Lower leg skin (tissue), 4 donors: ENCODE measurements around the gene VDR. TPM values are rescaled to one million over a fixed set of nuclear protein-coding genes. Genes with fewer than 3 reads are reported as not detected.

Experiments used
- DNase-seq, 2 donors: peaks; one replicate each; pipeline ENCODE4 v3.0.0-alpha.2; 2019; ENCODE audit warnings: low spot score in 2 of 2
- H3K4me3 ChIP-seq: fragments of 200-600 bp; sonication (generic); 2 replicates; pipeline ENCODE4 v1.5.1; 2017; ENCODE audit warnings: mild to moderate bottlenecking, low read depth; ENCODE audit not compliant: poor library complexity, severe bottlenecking
- POLR2A ChIP-seq, 2 donors: fragments of 450-650 bp; IDR thresholded peaks; one replicate each; pipeline ENCODE4 v1.6.1; 2016 to 2017; ENCODE audit warnings: antibody characterized with exemption in 2 of 2, mild to moderate bottlenecking in 1 of 2, moderate library complexity in 1 of 2
- WGBS, 2 donors: methylation state at CpG; one replicate each; pipeline ENCODE4 v1.1.5; 2018; 5-methylcytosine and 5-hydroxymethylcytosine counted together
- intact Hi-C: fragments of 100-400 bp; cut with DNase I; formaldehyde crosslinking; loops from one replicate; pipeline ENCODE4 v1.15.0; 2023; ENCODE audit warnings: low total_unique reads
- total RNA-seq, 4 donors: library from RNA; depleted of rRNA; stranded (reverse); fragments of >200 nt; gene quantifications; one replicate each; pipeline ENCODE4 v1.1.0, GENCODE V29; 2016
- TF ChIP-seq, protein P1 (sequence below), 3 donors: fragments of 450-650 bp; IDR thresholded peaks; one replicate each; pipeline ENCODE4 v1.5.1; 2016; ENCODE audit warnings: antibody characterized with exemption in 3 of 3, mild to moderate bottlenecking in 3 of 3, moderate library complexity in 2 of 3

Gene VDR
- total RNA-seq, 4 donors from 2014 or later: 35.9 to 58.1 (median 39.4) TPM

DNA sequence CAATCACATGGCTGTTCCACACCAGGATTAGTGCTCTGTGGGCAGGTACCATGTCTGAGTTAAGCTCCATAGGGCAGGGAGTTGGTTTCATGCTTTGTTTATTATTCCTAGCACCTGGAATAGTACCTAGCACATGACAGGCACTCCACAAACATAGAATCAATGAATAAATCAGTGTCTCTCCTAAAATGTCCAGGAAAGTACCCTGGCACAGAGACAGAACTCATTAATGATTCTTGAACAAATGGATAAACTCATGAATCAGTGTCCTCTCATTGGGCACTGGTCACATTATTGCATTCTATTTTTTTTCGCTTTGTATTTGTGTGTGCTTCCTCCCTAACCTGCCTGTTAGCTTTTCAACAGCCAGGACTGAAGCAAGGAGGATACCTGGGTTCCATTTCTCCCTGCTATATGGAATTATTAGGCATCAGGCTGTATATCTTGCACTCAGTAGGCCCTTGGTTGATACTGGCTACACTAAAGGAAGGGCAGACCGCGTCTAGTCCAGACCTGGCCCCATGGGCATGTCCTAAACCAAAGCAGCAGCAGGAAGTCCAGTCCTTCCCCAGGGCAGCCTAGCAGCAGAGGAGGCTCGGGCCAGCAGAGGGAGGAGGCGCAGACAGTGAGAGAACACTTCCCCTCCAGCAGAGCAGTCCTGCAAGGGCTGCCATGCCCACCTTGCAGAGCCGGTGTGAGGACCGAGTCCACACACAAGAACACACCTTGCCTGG is 103.5 kb downstream of the VDR start:
- no peak for TF ChIP-seq POLR2A (IDR thresholded peaks at IDR 0.05)
- TF ChIP-seq, protein P1, sequence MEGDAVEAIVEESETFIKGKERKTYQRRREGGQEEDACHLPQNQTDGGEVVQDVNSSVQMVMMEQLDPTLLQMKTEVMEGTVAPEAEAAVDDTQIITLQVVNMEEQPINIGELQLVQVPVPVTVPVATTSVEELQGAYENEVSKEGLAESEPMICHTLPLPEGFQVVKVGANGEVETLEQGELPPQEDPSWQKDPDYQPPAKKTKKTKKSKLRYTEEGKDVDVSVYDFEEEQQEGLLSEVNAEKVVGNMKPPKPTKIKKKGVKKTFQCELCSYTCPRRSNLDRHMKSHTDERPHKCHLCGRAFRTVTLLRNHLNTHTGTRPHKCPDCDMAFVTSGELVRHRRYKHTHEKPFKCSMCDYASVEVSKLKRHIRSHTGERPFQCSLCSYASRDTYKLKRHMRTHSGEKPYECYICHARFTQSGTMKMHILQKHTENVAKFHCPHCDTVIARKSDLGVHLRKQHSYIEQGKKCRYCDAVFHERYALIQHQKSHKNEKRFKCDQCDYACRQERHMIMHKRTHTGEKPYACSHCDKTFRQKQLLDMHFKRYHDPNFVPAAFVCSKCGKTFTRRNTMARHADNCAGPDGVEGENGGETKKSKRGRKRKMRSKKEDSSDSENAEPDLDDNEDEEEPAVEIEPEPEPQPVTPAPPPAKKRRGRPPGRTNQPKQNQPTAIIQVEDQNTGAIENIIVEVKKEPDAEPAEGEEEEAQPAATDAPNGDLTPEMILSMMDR (IDR thresholded peaks at IDR 0.05): no peak
- WGBS, 2 donors: 58 to 60% methylated on average over 7 of the region's 7 CpGs
- no peak for DNase-seq
- H3K4me3 ChIP-seq: no peak overlapping the region
- intact Hi-C loops: no loop called here

DNA sequence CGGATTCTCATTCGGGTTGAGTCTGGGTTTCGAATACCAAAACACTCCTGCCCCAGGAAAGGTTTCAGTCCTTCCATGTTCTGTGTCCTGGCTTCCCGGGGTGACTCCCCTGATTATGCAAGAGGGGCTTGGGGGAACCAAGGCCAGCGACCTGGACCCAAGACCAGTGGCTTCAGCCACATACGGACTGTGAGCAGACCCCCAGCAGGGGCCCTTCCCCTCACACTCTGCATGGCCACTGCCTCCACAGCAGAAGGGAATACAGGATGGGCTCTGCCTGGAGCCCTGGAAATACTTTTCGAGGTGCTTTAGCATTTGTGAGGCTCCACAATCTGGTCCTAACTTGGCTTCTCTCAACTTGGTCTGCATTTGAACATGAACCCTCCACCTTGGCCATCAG is 104.2 kb downstream of the VDR start:
- DNase-seq: no peak
- WGBS, 2 donors: 79 to 84% methylated on average over 7 of the region's 7 CpGs
- TF ChIP-seq POLR2A (IDR thresholded peaks at IDR 0.05): no peak
- TF ChIP-seq, protein P1 (IDR thresholded peaks at IDR 0.05): no peak
- H3K4me3 ChIP-seq: no peak overlapping the region
- intact Hi-C loops: no loop called here

DNA sequence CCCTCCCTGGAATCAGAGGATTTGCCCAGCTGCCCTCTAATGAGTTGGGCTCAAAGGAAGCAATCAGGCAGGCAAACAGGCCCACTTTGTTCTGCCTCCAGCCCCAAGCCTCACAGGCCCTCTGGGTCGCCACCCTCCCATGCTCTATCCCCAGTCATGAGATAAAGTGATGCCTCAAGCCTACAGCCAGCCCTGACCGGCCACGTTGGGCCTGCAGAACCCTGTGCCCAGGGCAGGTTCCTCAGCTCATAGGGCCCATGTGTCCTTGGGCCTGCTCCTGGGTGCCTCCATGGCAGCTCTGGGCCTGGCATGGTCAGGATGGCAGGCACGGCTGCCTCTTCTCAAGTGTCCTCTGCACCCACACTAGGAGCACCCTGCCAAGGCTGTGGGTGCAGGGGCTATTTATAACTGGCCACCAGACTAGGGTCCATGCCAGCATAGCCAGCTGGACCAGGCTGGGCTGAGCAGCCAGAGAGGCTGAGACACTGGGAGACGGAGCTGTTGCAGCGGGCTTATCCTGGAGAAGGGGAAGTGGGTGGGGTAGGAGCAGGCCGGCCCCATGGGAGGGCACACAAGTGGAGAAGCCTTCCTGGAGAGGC is 105.3 kb downstream of the VDR start:
- H3K4me3 ChIP-seq: no peak overlapping the region
- no peak for DNase-seq
- TF ChIP-seq, protein P1 (IDR thresholded peaks at IDR 0.05): no peak
- TF ChIP-seq POLR2A (IDR thresholded peaks at IDR 0.05): no peak
- intact Hi-C loops: loop anchor here (5.0 kb wide), 1 partner anchor 38 kb away; no protein-coding TSS in a partner anchor
- WGBS, 2 donors: 52 to 69% methylated on average over 6 to 7 of the region's 7 CpGs

DNA sequence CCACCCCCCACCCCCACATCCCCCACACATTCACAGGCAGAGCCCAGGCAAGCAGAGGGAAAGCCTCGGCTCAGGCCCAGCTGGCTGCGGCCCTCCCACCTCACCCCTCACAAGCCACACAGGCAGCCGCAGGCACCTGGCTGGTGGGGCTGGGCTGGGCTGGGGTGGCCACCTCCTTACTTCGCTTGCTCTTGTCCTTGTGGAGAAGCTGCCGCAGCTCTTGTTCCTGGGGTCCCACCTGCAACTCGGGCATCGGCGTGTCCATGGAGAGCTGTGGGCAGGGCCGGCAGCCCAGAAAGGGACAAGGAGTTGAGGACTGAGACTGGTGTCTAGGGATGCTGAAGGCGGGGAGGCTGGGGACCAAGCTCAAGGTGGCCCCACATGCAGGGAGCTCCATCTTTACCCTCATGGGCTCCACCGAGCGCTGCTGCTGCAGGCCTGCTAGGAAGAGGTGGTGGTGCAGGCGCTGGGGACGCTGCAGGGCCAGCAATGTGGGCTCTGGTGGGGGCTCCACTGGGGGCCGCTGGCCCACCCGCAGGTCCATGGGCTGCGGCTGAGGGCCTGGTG is 106.3 kb downstream of the VDR start:
- intact Hi-C loops: loop anchor here (5.0 kb wide), 1 partner anchor 39 kb away; no protein-coding TSS in a partner anchor
- 87 to 94% methylated on average over 9 to 17 of the region's 17 CpGs for WGBS, 2 donors

DNA sequence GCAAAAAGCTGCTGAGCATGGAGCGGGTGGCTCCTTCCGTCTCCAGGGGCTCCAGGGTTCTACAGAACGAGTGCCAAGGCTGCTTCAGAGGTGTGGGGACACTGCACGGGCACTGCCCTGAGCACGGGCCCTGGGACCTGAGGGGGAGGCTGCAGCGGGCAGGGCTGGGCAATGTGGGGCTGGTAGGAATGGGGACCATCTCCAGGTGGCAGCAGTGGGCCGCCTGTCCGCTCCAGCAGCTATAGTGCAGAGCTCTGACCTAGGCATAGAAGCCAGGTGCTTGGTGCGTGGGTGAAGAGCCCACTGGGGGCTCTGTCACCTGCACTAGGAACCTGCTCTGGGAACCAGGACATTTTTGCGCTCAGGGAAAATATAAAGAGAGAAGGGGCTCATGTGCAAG is 107.4 kb downstream of the VDR start:
- WGBS, 2 donors: 82 to 86% methylated on average over 8 to 10 of the region's 10 CpGs
- intact Hi-C loops: loop anchor here (5.0 kb wide), 1 partner anchor 40 kb away; no protein-coding TSS in a partner anchor
- H3K4me3 ChIP-seq: no peak overlapping the region

More for the DNA sequence above, 106.3 kb downstream of the VDR start:
- TF ChIP-seq, protein P1 (IDR thresholded peaks at IDR 0.05): no peak
- TF ChIP-seq POLR2A (IDR thresholded peaks at IDR 0.05): no peak
- H3K4me3 ChIP-seq: no peak overlapping the region
- no peak for DNase-seq

More for the DNA sequence above, 107.4 kb downstream of the VDR start:
- TF ChIP-seq, protein P1 (IDR thresholded peaks at IDR 0.05): no peak
- no peak for TF ChIP-seq POLR2A (IDR thresholded peaks at IDR 0.05)
- DNase-seq: no peak
